ENCODE results near the gene ZBTB32. TPM values are rescaled to one million over a fixed set of nuclear protein-coding genes. Genes with fewer than 3 reads are reported as not detected.

Gene ZBTB32
- total RNA-seq, 1 experiment from 2014 or later, result 0.13 TPM

GRCh38 chr19:35669974-35670373 lies 34.4 kb upstream of the ZBTB32 start:
- Histone ChIP-seq H3K14ac (ENCODE audit: insufficient read depth, low read length) (no peak overlapping the region; the same call in 1 of the 2 replicates), H3K4me2 (ENCODE audit: insufficient read depth, insufficient read length, low read length) (no peak overlapping the region), H2BK120ac (ENCODE audit: low read depth, low read length, poor library complexity, severe bottlenecking) (no peak overlapping the region), H3K18ac (ENCODE audit: insufficient read length, low read depth, low read length) (no peak overlapping the region), H2BK15ac (ENCODE audit: low read depth, low read length) (no peak overlapping the region), H2BK20ac (ENCODE audit: low read depth, low read length, poor library complexity, severe bottlenecking) (no peak overlapping the region), H3K27ac (ENCODE audit: insufficient read length, low read depth, low read length) (no peak overlapping the region), H3K9ac (ENCODE audit: extremely low read depth, insufficient read length, low read length) (no peak overlapping the region), H3K27me3 (ENCODE audit: insufficient read depth, low read length) (no peaks in the 10 kb centered on the region), H4K91ac (ENCODE audit: insufficient read length, low read depth, low read length) (no peak overlapping the region), H4K5ac (ENCODE audit: insufficient read length, low read depth, low read length) (no peak overlapping the region), H4K8ac (replicated peaks; ENCODE audit: insufficient read length, low read depth, low read length) (no peak overlapping the region), H2AK5ac (ENCODE audit: insufficient read length, low read length) (no peak overlapping the region), H4K20me1 (ENCODE audit: control insufficient read depth, insufficient read depth, insufficient read length) (no peaks in the 10 kb centered on the region), H3K56ac (ENCODE audit: insufficient read length, low read depth, low read length) (no peak overlapping the region), H2BK12ac (ENCODE audit: insufficient read length, low read depth, low read length) (no peak overlapping the region), H3K23ac (ENCODE audit: insufficient read length, low read depth, low read length) (no peak overlapping the region), H3K23me2 (ENCODE audit: insufficient read length, low read depth, low read length, poor library complexity, severe bottlenecking) (peaks cover 8% of the 10 kb centered on the region), H2AFZ (ENCODE audit: low read length) (no peak overlapping the region), H3K4me1 (ENCODE audit: insufficient read depth, low read length) (no peaks in the 10 kb centered on the region), H3K4ac (ENCODE audit: low read depth, low read length) (no peak overlapping the region), H3K79me2 (ENCODE audit: insufficient read depth, low read length) (no peaks in the 10 kb centered on the region), H3K9me3 (ENCODE audit: control insufficient read depth, low read depth, low read length) (no peaks in the 10 kb centered on the region), H2BK5ac (ENCODE audit: insufficient read length, low read length) (no peak overlapping the region), H3T11ph (ENCODE audit: low read length) (no peak overlapping the region), H3K79me1 (ENCODE audit: insufficient read depth, low read depth, low read length, poor library complexity, severe bottlenecking) (no peaks in the 10 kb centered on the region)
- Mint-ChIP-seq H3K36me3 (ENCODE audit: insufficient read depth in 1 of 3, low read depth in 3 of 3) (no peaks in the 10 kb centered on the region; a peak in 3 of 7 replicates), H3K27me3 (ENCODE audit: low read depth) (peaks cover 25% of the 10 kb centered on the region), H3K27ac (no peak overlapping the region), H3K9me3 (no peaks in the 10 kb centered on the region), H3K4me3 (no peak overlapping the region; a peak in 1 of 5 replicates), H3K4me1 (peaks cover 4 to 6% of the 10 kb centered on the region in 2 experiments; a peak in 3 of 4 replicates)
- no peak for DNase-seq
- no CpG with 5 or more reads among the region's 4 CpGs for WGBS (ENCODE audit: extremely low coverage, insufficient read length, low lambda C conversion rate)
- TF ChIP-seq CTCF (conservative IDR thresholded peaks at IDR 0.05), result no peak

Measured in H9 (cell line).